ENCODE measurements around the gene TRIM2.

Gene TRIM2

DNA sequence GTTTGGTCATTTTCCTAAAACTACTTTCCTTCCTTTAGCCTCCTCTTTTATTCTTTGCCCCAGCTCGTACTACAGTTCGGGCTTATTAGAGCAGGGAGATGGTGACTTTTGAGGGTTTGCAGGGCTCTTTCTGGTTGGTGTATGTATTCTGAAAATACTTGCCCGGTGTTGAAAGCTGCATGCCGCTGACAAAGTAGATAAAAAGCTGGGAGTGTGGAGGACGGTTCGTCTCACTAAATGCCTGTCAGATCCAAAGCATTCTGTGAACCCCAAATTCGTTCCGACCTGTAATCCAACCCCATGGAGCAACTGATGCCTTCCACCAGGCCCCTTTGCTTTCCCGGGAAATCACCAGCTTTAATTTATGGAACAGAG, 19.2 kb downstream of the TRIM2 start:
- no peak for DNase-seq
- H3K36me3 Mint-ChIP-seq (ENCODE audit: low read depth) = no peaks in the 10 kb centered on the region
- peaks cover 28% of the 10 kb centered on the region for H3K27me3 Mint-ChIP-seq
- H3K4me1 Mint-ChIP-seq (ENCODE audit: low read depth) = peaks cover 35% of the 10 kb centered on the region
- no peak overlapping the region for H3K27ac Mint-ChIP-seq
- no peaks in the 10 kb centered on the region for H3K9me3 Mint-ChIP-seq
- H3K4me3 Mint-ChIP-seq = peak overlapping the region; percentile 75

DNA sequence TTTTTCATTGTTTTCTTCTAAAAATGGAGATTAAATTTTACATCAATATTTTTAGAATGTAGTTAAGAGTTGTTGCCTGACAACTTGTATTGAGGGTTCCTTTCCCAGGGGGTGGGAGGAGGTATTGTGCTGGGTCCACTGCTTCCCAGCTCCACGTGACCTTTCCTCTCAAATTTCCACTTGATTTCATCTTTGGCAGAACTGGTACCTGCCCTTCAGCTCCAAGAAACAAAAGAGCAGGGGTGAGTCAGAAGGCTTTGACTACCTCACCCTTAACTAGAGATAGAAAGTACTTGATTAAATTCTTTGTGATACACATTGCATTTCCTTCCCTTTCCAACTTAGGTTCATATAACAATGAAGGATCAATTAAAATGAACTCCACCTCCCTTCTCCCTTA, 19.7 kb downstream of the TRIM2 start:
- H3K27ac Mint-ChIP-seq = no peak overlapping the region
- H3K4me3 Mint-ChIP-seq = peak overlapping the region; percentile 49
- peaks cover 28% of the 10 kb centered on the region for H3K27me3 Mint-ChIP-seq
- H3K9me3 Mint-ChIP-seq = no peaks in the 10 kb centered on the region
- no peak for DNase-seq
- no peaks in the 10 kb centered on the region for H3K36me3 Mint-ChIP-seq (ENCODE audit: low read depth)
- H3K4me1 Mint-ChIP-seq (ENCODE audit: low read depth) = peaks cover 35% of the 10 kb centered on the region

DNA sequence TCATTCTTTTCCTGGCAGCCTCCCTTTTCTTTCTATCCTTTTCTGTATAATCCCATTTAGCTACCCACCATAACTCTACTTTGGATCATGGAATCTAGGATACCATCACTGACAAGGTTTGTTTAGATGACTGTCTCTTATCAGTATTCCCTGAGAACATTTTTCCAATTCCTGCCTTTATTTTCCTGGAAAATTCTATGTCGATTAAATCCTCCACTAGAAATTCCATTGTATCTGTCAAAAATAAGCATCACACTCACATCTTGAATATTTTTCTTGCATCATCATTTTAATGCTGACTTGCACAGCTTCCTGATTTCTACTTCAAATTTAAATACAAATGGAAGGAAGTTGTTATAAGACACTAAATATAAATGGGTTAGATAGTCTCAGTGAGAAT, 20.2 kb downstream of the TRIM2 start:
- no peak overlapping the region for H3K27ac Mint-ChIP-seq
- no peak for DNase-seq
- no peaks in the 10 kb centered on the region for H3K9me3 Mint-ChIP-seq
- peaks cover 35% of the 10 kb centered on the region for H3K4me1 Mint-ChIP-seq (ENCODE audit: low read depth)
- no peaks in the 10 kb centered on the region for H3K36me3 Mint-ChIP-seq (ENCODE audit: low read depth)
- peaks cover 28% of the 10 kb centered on the region for H3K27me3 Mint-ChIP-seq
- no peak overlapping the region for H3K4me3 Mint-ChIP-seq

DNA sequence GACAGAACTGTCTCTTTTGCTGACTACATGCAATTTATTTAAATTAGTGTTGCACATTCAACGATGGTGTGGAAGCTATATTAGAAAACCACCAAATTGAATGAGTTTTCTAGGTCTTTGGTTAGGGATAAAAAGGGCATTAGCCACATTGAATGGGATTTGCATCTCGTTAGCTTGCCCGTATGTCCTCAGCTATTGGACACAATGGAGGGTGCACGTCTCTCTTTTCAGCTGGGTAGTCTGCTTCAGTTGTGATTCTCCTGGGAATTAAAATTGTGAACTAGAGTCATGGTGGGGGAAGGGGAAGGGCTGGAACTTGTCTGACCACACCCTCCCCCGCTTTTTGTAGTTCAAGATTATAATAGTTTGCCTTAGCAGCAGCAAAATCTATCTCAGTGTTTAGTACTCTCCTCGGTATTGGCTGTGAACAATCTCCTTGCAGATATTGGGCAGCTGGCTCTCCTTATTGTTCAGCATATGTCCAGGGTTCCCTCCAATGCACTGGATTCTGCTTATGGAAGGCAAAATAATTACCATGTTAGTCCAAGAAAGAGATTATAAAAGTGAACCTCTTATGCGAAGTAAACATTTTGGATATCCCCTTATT, 23.3 kb downstream of the TRIM2 start:
- Mint-ChIP-seq H3K27me3 (peaks cover 22% of the 10 kb centered on the region), H3K27ac (no peak overlapping the region), H3K9me3 (no peaks in the 10 kb centered on the region), H3K4me3 (no peak overlapping the region), H3K36me3 (ENCODE audit: low read depth) (no peaks in the 10 kb centered on the region), H3K4me1 (ENCODE audit: low read depth) (peaks cover 24% of the 10 kb centered on the region)
- DNase-seq = no peak

DNA sequence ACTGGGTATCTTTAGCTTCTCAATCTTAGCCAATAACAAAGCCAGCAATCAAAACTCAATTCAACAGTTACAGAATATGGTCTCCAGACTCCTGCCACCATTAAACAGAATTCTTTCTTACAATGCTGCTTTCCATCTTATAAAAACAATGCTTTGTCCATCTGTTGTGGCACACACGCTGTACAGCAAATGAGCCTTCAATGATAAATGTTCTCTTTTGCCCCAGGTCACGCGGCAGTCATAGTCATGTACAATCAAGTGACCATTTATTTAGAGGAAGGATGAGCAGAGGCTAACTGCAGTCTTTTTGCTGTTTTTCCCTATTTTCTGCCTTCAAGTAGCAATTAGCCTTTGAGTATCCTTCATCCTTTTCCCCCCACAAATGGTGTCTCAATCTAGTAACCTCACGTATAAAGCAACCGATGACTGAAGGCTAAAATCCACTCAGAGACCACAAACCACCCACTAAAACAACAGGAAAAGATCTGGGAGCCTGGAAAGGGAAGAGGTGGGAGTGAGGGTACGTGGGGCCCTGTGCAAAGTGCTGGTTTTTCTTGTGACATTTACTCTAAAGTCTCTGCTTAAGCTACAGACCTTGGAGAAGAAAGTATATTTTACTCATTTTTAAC, 24.4 kb downstream of the TRIM2 start:
- H3K27ac Mint-ChIP-seq = no peak overlapping the region
- peaks cover 15% of the 10 kb centered on the region for H3K27me3 Mint-ChIP-seq

DNA sequence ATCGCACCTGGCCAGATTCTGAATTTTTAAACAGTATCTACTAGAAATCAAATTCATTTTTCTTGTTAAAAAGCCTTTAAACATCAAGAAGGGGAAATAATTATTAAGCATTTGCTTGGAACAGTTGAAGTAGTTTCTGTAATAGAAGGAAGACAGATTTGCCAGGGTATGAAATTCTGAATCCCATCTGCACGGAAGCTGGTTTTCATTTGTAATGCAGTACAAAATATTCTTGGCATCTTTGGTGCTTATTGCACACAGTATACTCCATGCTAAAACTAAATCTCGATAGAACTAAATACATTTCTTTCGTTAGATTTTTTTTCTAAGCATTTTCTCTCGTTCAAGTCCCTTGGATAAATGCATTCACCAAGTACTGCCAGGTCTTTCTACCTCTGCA, 25.3 kb downstream of the TRIM2 start:
- Mint-ChIP-seq H3K27me3 (peaks cover 6% of the 10 kb centered on the region), H3K9me3 (no peaks in the 10 kb centered on the region), H3K27ac (no peak overlapping the region), H3K36me3 (ENCODE audit: low read depth) (no peaks in the 10 kb centered on the region), H3K4me3 (no peak overlapping the region), H3K4me1 (ENCODE audit: low read depth) (peaks cover 25% of the 10 kb centered on the region)
- no peak for DNase-seq

More for the DNA sequence above, 24.4 kb downstream of the TRIM2 start:
- DNase-seq = no peak
- Mint-ChIP-seq H3K4me1 (ENCODE audit: low read depth) (peaks cover 26% of the 10 kb centered on the region), H3K4me3 (no peak overlapping the region), H3K9me3 (no peaks in the 10 kb centered on the region), H3K36me3 (ENCODE audit: low read depth) (no peaks in the 10 kb centered on the region)

DNA sequence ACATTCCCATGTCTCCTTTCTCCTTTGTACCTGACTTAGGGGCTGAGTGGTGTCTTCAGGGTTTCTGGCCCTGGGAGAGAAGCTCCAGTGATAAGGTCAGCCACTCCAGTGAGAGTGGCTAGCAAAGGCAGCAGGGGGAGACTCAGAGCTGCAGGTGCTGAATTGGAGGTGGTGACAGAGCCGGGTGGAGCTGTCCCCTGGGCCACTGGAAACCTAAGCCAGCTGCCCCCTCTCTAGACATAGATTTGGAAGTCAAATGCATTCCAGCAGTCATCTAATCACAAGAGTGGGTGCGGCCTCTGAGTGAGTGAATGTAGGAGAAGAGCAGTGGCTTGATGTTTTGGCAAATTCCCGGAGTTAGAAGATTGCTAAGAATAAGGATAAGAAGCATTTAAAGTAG, 28.5 kb downstream of the TRIM2 start:
- Mint-ChIP-seq H3K4me3 (no peak overlapping the region), H3K36me3 (ENCODE audit: low read depth) (no peaks in the 10 kb centered on the region), H3K27ac (no peak overlapping the region), H3K27me3 (no peaks in the 10 kb centered on the region), H3K9me3 (no peaks in the 10 kb centered on the region), H3K4me1 (ENCODE audit: low read depth) (peaks cover 27% of the 10 kb centered on the region)
- DNase-seq = no peak

DNA sequence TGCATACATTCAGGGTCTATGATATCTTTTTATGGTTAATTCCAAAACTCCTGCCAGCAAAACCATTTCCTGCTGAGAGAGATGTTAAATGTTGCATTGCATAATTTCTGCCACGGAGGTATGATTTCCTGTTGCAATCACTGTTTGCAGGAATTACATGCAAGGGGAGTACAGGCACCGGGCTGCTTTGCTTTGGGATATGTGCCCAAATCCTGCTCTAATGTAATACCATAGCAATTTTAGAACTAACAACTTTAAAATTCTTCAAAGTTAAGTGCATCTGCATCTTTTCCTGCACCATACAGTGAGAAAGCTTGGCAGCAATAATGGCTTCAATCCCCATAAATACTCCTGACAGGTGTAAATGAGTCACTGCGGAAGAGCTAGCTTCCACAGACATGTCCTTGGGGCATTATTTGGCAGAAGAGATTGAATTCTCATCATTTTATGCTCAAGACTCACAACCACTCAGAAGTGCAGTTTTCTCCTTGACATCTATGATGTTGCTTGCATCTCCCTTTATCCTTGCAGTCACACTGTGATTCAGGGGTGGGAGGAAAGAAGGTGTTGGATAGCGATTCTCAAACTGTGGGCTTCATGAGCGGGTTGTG, 29.6 kb downstream of the TRIM2 start:
- Mint-ChIP-seq H3K4me3 (no peak overlapping the region), H3K9me3 (no peaks in the 10 kb centered on the region)
- no peak for DNase-seq

DNA sequence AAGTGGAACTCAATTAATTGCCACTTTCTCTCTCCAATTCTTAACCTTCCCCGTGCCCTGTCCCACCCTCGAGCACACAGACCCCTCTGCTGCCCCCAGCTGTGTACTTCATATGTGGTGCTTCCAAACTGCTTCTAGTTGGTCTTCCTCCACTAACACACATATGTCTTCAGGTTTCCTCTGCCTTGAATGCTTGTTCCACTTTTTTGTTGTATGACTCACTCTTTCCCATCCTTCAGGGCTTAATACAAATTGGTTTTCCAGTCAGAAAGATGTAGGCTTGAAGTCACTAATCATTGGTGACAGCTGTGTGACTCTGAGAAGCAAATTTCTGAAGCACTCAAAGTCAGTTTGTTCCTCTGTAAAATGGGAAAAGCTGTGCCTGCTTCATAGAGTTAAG, 30.6 kb downstream of the TRIM2 start:
- DNase-seq = no peak
- H3K27ac Mint-ChIP-seq = no peak overlapping the region
- H3K4me3 Mint-ChIP-seq = no peak overlapping the region
- no peaks in the 10 kb centered on the region for H3K36me3 Mint-ChIP-seq (ENCODE audit: low read depth)
- no peaks in the 10 kb centered on the region for H3K9me3 Mint-ChIP-seq
- H3K4me1 Mint-ChIP-seq (ENCODE audit: low read depth) = peaks cover 27% of the 10 kb centered on the region
- H3K27me3 Mint-ChIP-seq = no peaks in the 10 kb centered on the region

More for the DNA sequence above, 29.6 kb downstream of the TRIM2 start:
- Mint-ChIP-seq H3K4me1 (ENCODE audit: low read depth) (peaks cover 27% of the 10 kb centered on the region), H3K36me3 (ENCODE audit: low read depth) (no peaks in the 10 kb centered on the region), H3K27me3 (no peaks in the 10 kb centered on the region), H3K27ac (no peak overlapping the region)

DNA sequence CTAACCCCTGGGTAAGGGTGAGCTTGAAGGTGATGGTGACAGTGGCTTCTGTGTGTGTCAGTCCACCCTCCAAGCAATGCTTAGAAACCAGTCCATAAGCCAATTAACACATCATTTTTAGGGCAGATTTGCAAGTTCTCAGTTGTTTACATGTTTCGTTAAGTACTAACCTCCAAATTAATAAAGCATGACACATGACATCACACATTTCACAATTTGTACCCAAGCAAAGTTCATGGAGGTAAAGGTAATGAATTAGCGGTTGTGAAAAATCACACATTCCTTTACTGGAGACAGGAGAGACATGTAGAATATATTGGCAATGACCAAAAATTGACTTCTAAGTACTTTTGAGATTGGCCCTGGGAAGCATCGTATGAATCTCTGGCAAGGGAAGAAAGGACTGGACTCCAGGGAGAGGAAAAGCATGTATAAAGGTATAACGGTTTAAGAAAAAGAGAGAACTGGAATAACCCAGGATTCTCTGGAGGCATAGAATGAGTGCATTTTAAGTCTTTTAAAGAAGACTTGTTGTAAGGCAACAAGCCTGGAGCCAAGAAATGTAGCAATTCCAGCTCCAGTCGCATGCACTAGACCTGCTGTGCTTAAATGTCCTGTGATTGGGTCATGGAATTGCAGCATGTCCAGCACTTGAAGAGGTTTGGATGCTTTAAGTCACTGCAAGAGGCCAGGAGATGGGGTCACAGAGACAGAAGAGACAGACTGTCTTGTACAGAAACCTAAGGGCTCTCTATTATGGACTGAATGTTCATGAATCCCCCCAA, 34.1 kb downstream of the TRIM2 start:
- no peak overlapping the region for H3K27ac Mint-ChIP-seq
- H3K4me1 Mint-ChIP-seq (ENCODE audit: low read depth) = peaks cover 21% of the 10 kb centered on the region
- no peaks in the 10 kb centered on the region for H3K36me3 Mint-ChIP-seq (ENCODE audit: low read depth)
- H3K9me3 Mint-ChIP-seq = no peaks in the 10 kb centered on the region
- H3K27me3 Mint-ChIP-seq = no peaks in the 10 kb centered on the region
- no peak overlapping the region for H3K4me3 Mint-ChIP-seq
- DNase-seq = no peak

DNA sequence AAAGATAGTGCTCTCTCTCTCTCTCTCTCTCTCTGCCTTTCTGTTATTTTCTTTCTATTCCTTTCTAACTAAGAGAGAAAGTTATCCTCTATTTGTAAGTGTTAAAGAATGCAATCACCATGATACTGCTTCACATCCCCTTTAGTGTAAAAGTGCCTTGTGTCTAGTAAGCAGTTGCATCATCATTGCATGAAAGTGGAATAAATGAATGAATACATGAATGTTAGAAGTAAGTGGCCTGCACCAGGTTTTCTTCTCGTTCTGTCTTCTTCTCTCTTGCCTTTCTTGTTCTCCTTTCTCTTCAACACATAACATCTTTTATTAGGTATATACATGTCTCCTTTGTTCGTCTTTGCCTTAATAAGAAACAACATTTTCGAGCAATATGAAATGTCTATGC, 35.2 kb downstream of the TRIM2 start:
- no peaks in the 10 kb centered on the region for H3K36me3 Mint-ChIP-seq (ENCODE audit: low read depth)
- DNase-seq = no peak
- H3K9me3 Mint-ChIP-seq = no peaks in the 10 kb centered on the region
- no peak overlapping the region for H3K4me3 Mint-ChIP-seq
- no peaks in the 10 kb centered on the region for H3K27me3 Mint-ChIP-seq
- H3K4me1 Mint-ChIP-seq (ENCODE audit: low read depth) = peaks cover 12% of the 10 kb centered on the region
- no peak overlapping the region for H3K27ac Mint-ChIP-seq

DNA sequence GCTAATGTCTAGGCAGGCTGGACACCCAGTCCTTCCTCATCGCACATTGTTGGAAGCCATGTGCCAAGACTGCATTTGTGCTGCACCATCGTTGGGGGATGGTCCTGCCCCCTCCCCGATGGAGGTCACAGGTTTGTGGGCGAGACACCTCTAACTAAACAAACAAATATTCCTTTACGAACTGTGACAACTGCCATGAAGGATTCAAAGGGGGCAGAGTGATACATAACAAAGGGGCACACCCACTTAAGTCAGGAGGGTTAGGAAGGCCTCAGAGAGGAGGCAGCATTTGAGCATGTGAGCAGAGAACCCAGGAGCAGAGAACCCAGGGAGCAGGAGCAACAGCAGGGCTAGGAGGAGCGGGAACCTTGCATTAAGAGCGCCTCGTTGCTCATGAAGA, 37.1 kb downstream of the TRIM2 start:
- no peak overlapping the region for H3K27ac Mint-ChIP-seq
- no peaks in the 10 kb centered on the region for H3K4me1 Mint-ChIP-seq (ENCODE audit: low read depth)
- H3K27me3 Mint-ChIP-seq = no peaks in the 10 kb centered on the region
- no peaks in the 10 kb centered on the region for H3K36me3 Mint-ChIP-seq (ENCODE audit: low read depth)
- no peaks in the 10 kb centered on the region for H3K9me3 Mint-ChIP-seq
- DNase-seq = no peak
- no peak overlapping the region for H3K4me3 Mint-ChIP-seq

DNA sequence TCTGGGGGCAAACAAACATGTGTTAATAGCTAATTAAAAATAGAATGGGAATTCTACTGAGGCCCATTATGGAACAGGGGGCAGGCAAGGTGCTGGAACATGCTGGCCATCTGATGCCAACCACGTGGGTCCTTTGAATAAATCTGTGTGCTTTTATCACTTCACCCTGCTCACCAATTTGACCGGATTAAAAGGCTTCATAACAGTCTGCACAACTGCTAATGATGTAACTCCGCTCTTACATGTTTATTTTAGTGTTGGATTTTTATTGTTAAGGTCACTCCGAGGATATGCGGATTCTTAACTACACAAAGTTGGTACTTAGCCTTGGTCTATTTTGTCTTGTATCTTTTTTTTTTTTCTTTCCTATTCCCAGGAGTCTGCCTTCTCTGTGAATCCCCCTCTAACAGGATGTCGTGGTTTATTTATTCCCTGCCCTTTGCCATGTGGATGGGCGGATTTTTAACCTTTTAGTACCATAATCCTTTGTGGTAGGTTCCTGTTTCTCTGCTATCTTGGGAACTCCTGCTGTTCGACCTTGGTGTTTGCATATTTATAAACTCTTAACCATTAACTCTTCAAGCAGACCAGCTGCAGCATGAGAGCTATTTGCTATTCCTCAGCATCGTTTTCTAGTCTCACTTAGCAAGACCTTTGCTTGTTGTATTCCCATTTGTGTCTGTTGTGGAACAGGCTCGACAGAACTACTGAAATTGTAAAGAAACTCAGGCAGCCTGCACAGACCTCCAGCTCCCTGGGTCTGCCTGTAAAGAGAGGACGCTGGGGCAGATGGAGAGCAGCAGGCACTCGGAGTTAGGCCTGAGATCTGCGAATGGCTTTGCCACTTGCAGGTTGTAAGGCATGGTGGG, 38.0 kb downstream of the TRIM2 start:
- H3K9me3 Mint-ChIP-seq = no peaks in the 10 kb centered on the region
- no peak overlapping the region for H3K4me3 Mint-ChIP-seq
- DNase-seq = no peak
- H3K36me3 Mint-ChIP-seq (ENCODE audit: low read depth) = no peaks in the 10 kb centered on the region
- H3K27ac Mint-ChIP-seq = no peak overlapping the region
- no peaks in the 10 kb centered on the region for H3K4me1 Mint-ChIP-seq (ENCODE audit: low read depth)
- no peaks in the 10 kb centered on the region for H3K27me3 Mint-ChIP-seq

DNA sequence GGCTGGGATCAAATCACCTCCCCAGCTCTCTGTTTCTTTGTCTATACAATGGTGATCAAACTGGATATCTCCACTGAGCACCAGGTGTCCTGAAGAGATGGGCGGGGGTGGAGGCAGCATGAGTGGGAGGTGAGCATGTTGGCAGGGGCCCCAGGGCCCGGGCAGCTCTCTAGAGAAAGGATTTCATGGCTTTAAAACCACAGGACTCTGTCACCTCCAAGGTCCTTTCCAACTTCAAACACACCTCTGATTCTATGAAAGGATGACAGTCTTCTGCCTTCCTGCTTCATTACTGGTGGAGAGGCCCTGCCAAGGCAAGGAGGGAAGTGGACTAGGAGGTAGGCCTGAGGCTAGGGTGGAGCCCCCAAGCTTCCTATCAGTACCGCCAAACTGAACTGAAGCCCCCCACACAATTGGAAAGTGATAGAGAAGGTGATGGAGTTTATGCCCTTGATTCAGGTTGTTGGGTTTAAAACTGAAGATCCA, 38.6 kb downstream of the TRIM2 start:
- Mint-ChIP-seq H3K27me3 (no peaks in the 10 kb centered on the region), H3K27ac (no peak overlapping the region), H3K36me3 (ENCODE audit: low read depth) (no peaks in the 10 kb centered on the region), H3K4me3 (no peak overlapping the region), H3K4me1 (ENCODE audit: low read depth) (peaks cover 2% of the 10 kb centered on the region), H3K9me3 (no peaks in the 10 kb centered on the region)
- DNase-seq = no peak
